IPS-18c (cell line): ENCODE data around the gene SANBR.
"Not testable (repeated sequence)": the region's sequence is repeated elsewhere in the genome, so short reads cannot be mapped to it uniquely, and the experiment has no call there.

ENCODE experiments used
- H3K4me3 ChIP-seq: 2 replicates; pipeline ENCODE4 v1.7.0; 2013; ENCODE audit warnings: low read depth, mild to moderate bottlenecking, low read length, moderate library complexity; ENCODE audit not compliant: insufficient read depth
- H3K9me3 ChIP-seq: one replicate; pipeline ENCODE4 v1.6.1; 2013; ENCODE audit warnings: mild to moderate bottlenecking, low read length, moderate library complexity; ENCODE audit not compliant: control insufficient read depth, insufficient read depth

The SANBR gene

GRCh38 chr2:61065714-61066709, at the start of gene SANBR:
TSS of gene SANBR (plus strand) at chr2:61065871. CDS start at chr2:61070351, 4,480 bp downstream.
- Histone ChIP-seq H3K4me3 (peak within 1 kb of the TSS; percentile 91), H3K9me3 (no peaks in the 10 kb centered on the region)

DNA sequence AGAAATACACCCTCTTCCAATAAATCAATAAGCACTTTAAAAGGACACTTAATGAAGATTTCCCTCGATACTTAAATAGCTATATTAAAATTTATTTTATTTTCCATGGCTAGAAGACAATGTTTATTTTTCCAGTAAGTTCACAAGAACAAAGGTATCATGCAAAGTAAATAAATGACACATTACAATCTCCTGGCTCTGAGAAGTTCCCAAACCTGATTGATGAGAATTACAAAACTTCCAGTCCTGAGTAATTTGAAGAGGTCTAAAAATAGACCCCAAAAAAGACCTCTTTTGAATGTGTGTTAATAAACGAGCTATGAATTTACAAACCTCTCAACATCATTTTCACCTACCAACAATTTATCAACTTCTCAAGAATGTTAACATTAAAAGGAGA, 49.7 kb upstream of the SANBR start:
- no peak overlapping the region for H3K4me3 ChIP-seq
- H3K9me3 ChIP-seq, result no peaks in the 10 kb centered on the region

GRCh38 chr2:61016392-61017002, 49.2 kb upstream of the SANBR start:
- no peaks in the 10 kb centered on the region for H3K9me3 ChIP-seq
- peak overlapping the region; percentile 78 for H3K4me3 ChIP-seq

DNA sequence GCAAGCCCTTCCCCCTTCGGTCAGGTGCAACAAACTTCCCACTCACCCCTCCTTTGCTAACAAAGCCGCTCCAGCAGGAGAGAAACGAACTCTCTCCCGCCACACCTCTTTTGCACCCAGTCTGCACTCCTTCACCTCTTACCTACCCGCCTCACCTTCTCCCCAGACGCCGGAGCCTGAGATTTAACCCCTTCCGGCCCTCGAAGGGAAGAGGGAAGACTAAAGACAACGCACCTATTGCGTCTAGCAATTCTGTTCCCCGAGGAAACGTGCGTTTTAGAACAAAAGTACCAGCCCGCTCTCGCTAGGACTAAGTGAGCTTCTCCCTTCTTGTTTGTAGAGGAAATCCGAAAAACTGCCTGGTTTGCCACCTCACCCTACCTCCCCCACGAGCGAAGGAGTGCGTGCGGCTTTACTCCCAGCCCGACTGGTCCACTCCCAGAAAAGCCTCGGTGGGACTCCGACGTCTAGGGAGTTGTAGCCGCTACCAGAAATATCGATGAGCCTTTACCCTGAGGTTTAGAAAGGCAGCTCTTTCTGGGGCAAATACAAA, 48.6 kb upstream of the SANBR start:
- peak overlapping the region; percentile 78 for H3K4me3 ChIP-seq
- no peaks in the 10 kb centered on the region for H3K9me3 ChIP-seq

DNA sequence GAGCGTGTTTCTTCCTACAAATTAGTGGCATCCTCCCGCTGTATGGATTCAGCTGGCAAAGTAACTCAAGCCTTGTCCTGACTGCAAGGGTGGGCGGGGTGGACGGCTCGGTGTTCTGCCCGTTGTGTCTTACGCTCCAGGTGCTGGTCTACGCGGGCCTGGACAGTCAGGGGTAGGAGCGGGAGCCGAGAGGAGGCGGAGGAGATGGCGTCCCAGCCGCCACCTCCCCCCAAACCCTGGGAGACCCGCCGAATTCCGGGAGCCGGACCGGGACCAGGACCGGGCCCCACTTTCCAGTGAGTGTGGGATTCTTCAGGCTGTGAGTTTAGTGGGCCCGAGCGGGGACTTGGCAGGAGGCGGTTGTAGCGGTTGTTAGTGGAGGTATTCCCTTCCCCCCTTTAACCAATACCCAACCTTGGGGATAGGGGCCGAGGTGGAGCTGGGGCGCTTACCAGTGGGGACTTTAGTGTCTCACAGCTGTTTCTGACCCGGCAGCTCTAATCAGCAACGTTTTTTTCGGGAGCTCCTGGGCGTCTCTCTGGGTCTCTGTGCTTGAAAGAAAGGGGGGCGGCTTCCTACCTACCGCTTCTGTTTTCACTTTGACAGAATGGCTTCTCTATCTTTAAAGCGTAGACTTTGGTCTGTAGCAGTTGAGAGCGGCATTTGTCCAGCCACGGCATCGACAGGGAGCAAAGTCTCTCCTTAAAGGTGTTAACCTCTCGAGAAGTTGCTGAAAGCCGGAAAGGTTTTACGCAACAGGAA, 47.9 kb upstream of the SANBR start, which contains the start of the genes PEX13 and PUS10:
PEX13 (plus strand) TSS at position 165 of the 762 bp plus-strand sequence; CDS start at position 205, 40 bp downstream.
PUS10 (minus strand) TSS at position 700 of the 762 bp plus-strand sequence. CDS start 6,365 bp downstream, outside the sequence.
- Histone ChIP-seq H3K9me3 (no peaks in the 10 kb centered on the region), H3K4me3 (peak within 1 kb of the TSS; percentile 78)

DNA sequence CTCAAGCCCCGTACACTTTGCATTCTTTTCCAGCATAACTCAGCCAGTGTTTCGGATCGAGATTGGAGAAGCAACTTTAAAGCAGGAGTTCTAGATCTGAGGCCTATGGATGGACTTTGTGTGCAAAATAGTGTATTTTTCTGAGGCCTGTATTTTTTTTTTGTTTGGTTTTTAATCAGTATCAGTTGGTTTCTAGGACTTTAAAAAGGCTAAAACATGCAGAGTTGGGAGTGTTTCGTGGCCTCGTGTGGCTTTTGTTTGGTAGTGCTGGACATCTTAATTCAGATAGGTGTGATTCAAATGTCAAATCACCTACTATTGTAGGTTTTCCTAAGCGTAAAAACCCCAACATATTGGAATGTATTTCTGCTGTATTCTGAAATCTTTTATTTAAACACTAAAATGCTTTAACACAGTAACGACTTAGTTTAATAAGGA, 47.3 kb upstream of the SANBR start:
- H3K4me3 ChIP-seq, result peak overlapping the region; percentile 78
- H3K9me3 ChIP-seq, result no peaks in the 10 kb centered on the region

GRCh38 chr2:61018798-61019197, 46.9 kb upstream of the SANBR start:
- Histone ChIP-seq H3K9me3 (no peaks in the 10 kb centered on the region), H3K4me3 (peak overlapping the region; percentile 78)

DNA sequence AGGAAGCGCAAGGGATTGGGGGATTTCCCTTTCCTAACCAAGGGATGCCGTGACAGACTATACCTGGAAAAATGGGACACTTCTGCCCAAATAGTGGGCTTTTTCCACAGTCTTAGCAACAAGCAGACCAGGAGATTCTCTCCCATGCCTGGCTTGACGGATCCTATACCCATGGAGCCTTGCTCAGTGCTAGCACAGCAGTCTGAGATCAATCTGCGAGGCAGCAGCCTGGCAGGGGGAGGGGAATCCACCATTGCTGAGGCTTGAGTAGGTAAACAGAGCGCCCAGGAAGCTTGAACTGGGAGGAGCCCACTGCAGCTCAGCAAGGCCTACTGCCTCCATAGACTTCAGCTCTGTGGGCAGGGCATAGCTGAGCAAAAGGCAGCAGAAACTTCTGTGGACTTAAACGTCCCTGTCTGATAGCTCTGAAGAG, 44.4 kb upstream of the SANBR start:
- H3K4me3 ChIP-seq, result no peak overlapping the region
- no peaks in the 10 kb centered on the region for H3K9me3 ChIP-seq

- Histone ChIP-seq H3K9me3 (no peaks in the 10 kb centered on the region), H3K4me3 (no peak overlapping the region)
Observed at GRCh38 chr2:61023670-61024069, 42.0 kb upstream of the SANBR start.

GRCh38 chr2:61029533-61029932, 36.1 kb upstream of the SANBR start:
- Histone ChIP-seq H3K4me3 (no peak overlapping the region), H3K9me3 (no peaks in the 10 kb centered on the region)

- H3K4me3 ChIP-seq, H3K9me3 ChIP-seq: not testable (repeated sequence)
Observed at GRCh38 chr2:61034592-61034991, 31.1 kb upstream of the SANBR start.

DNA sequence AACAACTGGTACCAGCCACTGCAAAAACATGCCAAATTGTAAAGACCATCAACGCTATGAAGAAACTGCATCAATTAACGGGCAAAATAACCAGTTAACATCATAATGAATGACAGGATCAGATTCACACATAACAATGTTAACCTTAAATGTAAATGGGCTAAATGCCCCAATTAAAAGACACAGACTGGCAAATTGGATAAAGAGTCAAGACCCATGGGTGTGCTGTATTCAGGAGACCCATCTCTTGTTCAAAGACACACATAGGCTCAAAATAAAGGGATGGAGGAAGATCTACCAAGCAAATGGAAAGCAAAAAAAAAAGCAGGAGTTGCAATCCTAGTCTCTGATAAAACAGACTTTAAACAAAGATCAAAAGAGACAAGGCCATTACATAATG, 29.0 kb upstream of the SANBR start:
- H3K9me3 ChIP-seq, H3K4me3 ChIP-seq: not testable (repeated sequence)

GRCh38 chr2:61042807-61043206, 22.9 kb upstream of the SANBR start:
- no peaks in the 10 kb centered on the region for H3K9me3 ChIP-seq
- H3K4me3 ChIP-seq, result no peak overlapping the region

DNA sequence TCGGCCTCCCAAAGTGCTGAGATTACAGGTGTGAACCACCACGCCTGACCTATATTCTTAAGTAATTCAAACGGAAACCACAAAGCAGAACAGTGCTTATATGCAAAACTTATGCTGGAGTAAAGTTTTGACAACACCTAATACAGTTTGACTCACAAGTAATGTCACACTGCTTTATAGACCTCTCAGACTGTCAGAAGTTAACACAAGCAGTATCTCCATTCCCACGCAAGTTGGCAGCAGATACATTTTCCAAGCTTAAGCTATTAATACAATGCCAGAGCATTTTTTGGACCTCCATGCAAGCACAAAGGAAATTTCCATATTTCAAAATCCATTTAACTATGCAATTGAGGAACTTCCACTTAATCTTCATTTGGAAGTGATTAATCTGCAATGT, 21.0 kb upstream of the SANBR start:
- no peak overlapping the region for H3K4me3 ChIP-seq

DNA sequence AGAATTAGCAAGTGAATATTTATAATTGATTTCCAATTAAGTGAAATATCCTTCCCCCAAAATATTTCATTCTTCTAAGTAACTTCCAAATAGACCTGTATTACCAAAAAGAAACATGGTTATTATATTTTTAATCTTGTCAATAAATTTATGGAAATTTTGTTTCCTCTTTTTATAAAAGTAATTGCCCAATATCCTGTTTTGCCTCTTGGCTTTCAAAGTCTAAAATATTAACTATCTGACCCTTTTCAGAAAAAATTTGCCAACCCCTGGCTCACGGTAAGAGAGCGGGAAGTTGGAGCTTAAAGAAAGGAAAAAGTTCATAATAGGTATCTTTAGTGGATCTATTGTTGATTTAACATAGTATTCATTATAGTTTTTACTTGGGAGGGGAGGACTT, 20.4 kb upstream of the SANBR start:
- no peaks in the 10 kb centered on the region for H3K9me3 ChIP-seq

More for the DNA sequence above, 21.0 kb upstream of the SANBR start:
- no peaks in the 10 kb centered on the region for H3K9me3 ChIP-seq

GRCh38 chr2:61045999-61046398, 19.7 kb upstream of the SANBR start:
- Histone ChIP-seq H3K9me3 (no peaks in the 10 kb centered on the region), H3K4me3 (no peak overlapping the region)

More for the DNA sequence above, 20.4 kb upstream of the SANBR start:
- no peak overlapping the region for H3K4me3 ChIP-seq

DNA sequence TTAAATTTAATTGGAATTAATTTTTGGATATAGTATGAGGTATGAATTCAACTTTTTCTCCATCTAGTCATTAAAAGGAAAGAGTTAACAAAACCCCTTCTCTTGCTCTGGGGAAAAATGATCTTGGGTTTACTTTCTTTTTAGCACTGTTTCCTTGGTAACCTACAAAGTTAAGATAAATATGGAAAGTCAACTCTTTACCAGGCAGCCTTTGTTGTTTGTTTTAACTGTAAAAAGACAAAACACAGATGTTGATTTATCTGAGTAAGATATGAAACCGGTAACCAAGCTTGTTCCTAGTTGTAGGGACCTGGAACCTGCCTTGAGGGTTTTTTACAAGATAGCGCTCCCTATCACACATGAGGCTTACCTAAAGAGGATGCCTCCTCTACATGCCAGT, 10.1 kb upstream of the SANBR start:
- H3K4me3 ChIP-seq, result no peak overlapping the region
- no peaks in the 10 kb centered on the region for H3K9me3 ChIP-seq
